K562 (cell line): Measurements from ENCODE around the gene NFILZ. TPM values are rescaled to one million over a fixed set of nuclear protein-coding genes. Genes with fewer than 3 reads are reported as not detected.

Experiments
- CC2D1A ChIP-seq: fragments of 450-650 bp; IDR thresholded peaks from 2 replicates; pipeline ENCODE4 v1.6.1; 2017; ENCODE audit warnings: mild to moderate bottlenecking
- ETS2 ChIP-seq: IDR thresholded peaks from 2 replicates; pipeline ENCODE4 v1.6.1; 2016; ENCODE audit warnings: borderline replicate concordance, missing genetic modification characterization, mild to moderate bottlenecking, moderate library complexity, missing compliant biosample characterization; ENCODE audit not compliant: poor library complexity, severe bottlenecking
- GTF2F1 ChIP-seq: IDR thresholded peaks from 2 replicates; pipeline ENCODE4 v1.6.1; 2011; ENCODE audit warnings: low read depth, low read length, improper control_type of control experiment
- HBP1 ChIP-seq: fragments of 450-650 bp; formaldehyde crosslinking; IDR thresholded peaks from 2 replicates; pipeline ENCODE4 v1.4.0; 2022; ENCODE audit warnings: missing genetic modification characterization
- HDAC2 ChIP-seq: fragments of 450-650 bp; IDR thresholded peaks from 2 replicates; pipeline ENCODE4 v1.6.1; 2016; ENCODE audit warnings: mild to moderate bottlenecking
- KDM1A ChIP-seq, 2 experiments: fragments of 450-650 bp; IDR thresholded peaks; 2 replicates each; pipeline ENCODE4 v1.6.1; 2016; ENCODE audit warnings: mild to moderate bottlenecking in 2 of 2
- NFIC ChIP-seq: fragments of 450-650 bp; IDR thresholded peaks from 2 replicates; pipeline ENCODE4 v1.6.1; 2017; ENCODE audit warnings: mild to moderate bottlenecking, inconsistent platforms
- PHB2 ChIP-seq: fragments of 450-650 bp; IDR thresholded peaks from 2 replicates; pipeline ENCODE4 v1.6.1; 2017; ENCODE audit warnings: low read depth
- PPARD ChIP-seq: fragments of 250-450 bp; sonication (Bioruptor Pico); IDR thresholded peaks from 2 replicates; pipeline ENCODE4 v1.8.0; 2022; ENCODE audit warnings: inconsistent platforms, mild to moderate bottlenecking, moderate library complexity
- RB1 ChIP-seq: fragments of 450-650 bp; IDR thresholded peaks from 2 replicates; pipeline ENCODE4 v1.6.1; 2017; ENCODE audit warnings: low read depth, mild to moderate bottlenecking
- SAFB2 ChIP-seq: fragments of 200-400 bp; formaldehyde crosslinking; IDR thresholded peaks from 2 replicates; pipeline ENCODE4 v1.6.1; 2018; ENCODE audit warnings: borderline replicate concordance, low read length, low read depth, moderate library complexity; ENCODE audit not compliant: severe bottlenecking
- STAG1 ChIP-seq: sonication (generic); formaldehyde crosslinking; IDR thresholded peaks from 2 replicates; pipeline ENCODE4 v1.5.0; 2020; ENCODE audit warnings: missing genetic modification reagents, borderline replicate concordance
- VEZF1 ChIP-seq: fragments of 200-800 bp; sonication (Bioruptor generic); IDR thresholded peaks from 2 replicates; pipeline ENCODE4 v1.6.1; 2017; ENCODE audit warnings: missing genetic modification characterization, missing compliant biosample characterization
- ZNF444 ChIP-seq: fragments of 250-450 bp; sonication (Bioruptor Pico); IDR thresholded peaks from 2 replicates; pipeline ENCODE4 v1.4.0; 2020; ENCODE audit warnings: mild to moderate bottlenecking, moderate library complexity
- polyA plus RNA-seq, 8 experiments: library from polyadenylated mRNA; depleted of rRNA in 4 of 8; stranded (reverse) in 5 of 8; unstranded in 3 of 8; fragments of >200 nt; fragmentation: Nextera tagmentation in 2 of 8; fragmentation: Illumina TruSeq in 1 of 8; extraction: Ambion mirVana in 2 of 8; extraction: Trizol in 1 of 8; gene quantifications; 2 replicates each; pipeline versions ENCODE4 v1.2.1 to v1.2.3, GENCODE V29; 2011 to 2014; ENCODE audit warnings: inconsistent platforms in 1 of 8, missing spikeins in 1 of 8
- total RNA-seq, 7 experiments: library from RNA; depleted of rRNA in 6 of 7; stranded (reverse); fragments of >200 nt in 6 of 7; fragmentation: Illumina TruSeq in 2 of 7; extraction: Trizol in 2 of 7; gene quantifications; 2 replicates each; pipeline versions ENCODE4 v1.2.1 to v1.2.3, GENCODE V29; 2011 to 2021; ENCODE audit warnings: low replicate concordance in 1 of 7
- TF ChIP-seq, protein P1 (sequence below): sonication (generic); formaldehyde crosslinking; IDR thresholded peaks from 2 replicates; pipeline ENCODE4 v1.8.1; 2023; ENCODE audit warnings: mild to moderate bottlenecking, missing genetic modification reagents, moderate library complexity

Gene NFILZ
- total and polyA plus RNA-seq, 9 of the 15 experiments (the other 6 are each of a cell fraction or from before 2014, with no cell fraction given), result not detected

GRCh38 chr19:8663920-8664670 lies 33.7 kb downstream of the NFILZ start (continued):
- TF ChIP-seq, protein P1, sequence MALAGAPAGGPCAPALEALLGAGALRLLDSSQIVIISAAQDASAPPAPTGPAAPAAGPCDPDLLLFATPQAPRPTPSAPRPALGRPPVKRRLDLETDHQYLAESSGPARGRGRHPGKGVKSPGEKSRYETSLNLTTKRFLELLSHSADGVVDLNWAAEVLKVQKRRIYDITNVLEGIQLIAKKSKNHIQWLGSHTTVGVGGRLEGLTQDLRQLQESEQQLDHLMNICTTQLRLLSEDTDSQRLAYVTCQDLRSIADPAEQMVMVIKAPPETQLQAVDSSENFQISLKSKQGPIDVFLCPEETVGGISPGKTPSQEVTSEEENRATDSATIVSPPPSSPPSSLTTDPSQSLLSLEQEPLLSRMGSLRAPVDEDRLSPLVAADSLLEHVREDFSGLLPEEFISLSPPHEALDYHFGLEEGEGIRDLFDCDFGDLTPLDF (CRISPR knock-in tag), result no peak
- TF ChIP-seq PPARD (no peak), PHB2 (no peak), KDM1A (IDR thresholded peaks at IDR 0.05) (peak in 1 of 2 experiments; percentile 69; a peak in 2 of 4 replicates), STAG1 (no peak), HDAC2 (0 out of 2 replicates have a peak, but pooled peaks have one; percentile 14), RB1 (no peak), ETS2 (no peak), ZNF444 (peak; percentile 56; the same call in 1 of the 2 replicates), GTF2F1 (no peak), CC2D1A (no peak), NFIC (no peak), HBP1 (CRISPR knock-in tag) (no peak), VEZF1 (CRISPR knock-in tag) (peak; percentile 27; the same call in 1 of the 2 replicates), SAFB2 (no peak)
